ENCODE measurements around the gene OLFML2B. TPM values are rescaled to one million over a fixed set of nuclear protein-coding genes. Genes with fewer than 3 reads are reported as not detected.

OLFML2B gene
- total RNA-seq, 1 donor from 2014 or later, result 2.4 TPM

Other genes starting within 250 kb of the OLFML2B start
- 5.0 TPM for gene NOS1AP, start 45.8 kb upstream of the OLFML2B start, total RNA-seq